Testis (tissue), 3 donors: Measurements from ENCODE around the gene MLXIP. TPM values are rescaled to one million over a fixed set of nuclear protein-coding genes. Genes with fewer than 3 reads are reported as not detected.

Source experiments
- DNase-seq: peaks from one replicate; pipeline ENCODE4 v3.0.0-alpha.2; 2019
- H3K27ac ChIP-seq, 2 donors: fragments of 200-600 bp; sonication (generic); one replicate each; pipeline ENCODE4 v1.5.1; 2019
- H3K27me3 ChIP-seq: fragments of 200-600 bp; sonication (generic); one replicate; pipeline ENCODE4 v1.5.1; 2019
- H3K36me3 ChIP-seq: fragments of 200-600 bp; sonication (generic); one replicate; pipeline ENCODE4 v1.5.1; 2017; ENCODE audit warnings: low read depth; ENCODE audit errors: missing control alignments
- H3K4me1 ChIP-seq: fragments of 200-600 bp; sonication (generic); one replicate; pipeline ENCODE4 v1.5.1; 2019
- H3K4me3 ChIP-seq, 2 donors: fragments of 200-600 bp; sonication (generic); one replicate each; pipeline ENCODE4 v1.5.1; 2017 to 2019
- H3K9me3 ChIP-seq: fragments of 200-600 bp; sonication (generic); one replicate; pipeline ENCODE4 v1.5.1; 2017
- CTCF ChIP-seq, 3 experiments: fragments of 450-650 bp in 2 of 3; fragments of 200-600 bp in 1 of 3; sonication (generic) in 1 of 3; IDR thresholded peaks; one replicate each; pipeline ENCODE4 v1.5.1; 2016 to 2019; ENCODE audit warnings: antibody characterized with exemption in 3 of 3, mild to moderate bottlenecking in 2 of 3, moderate library complexity in 1 of 3
- POLR2A ChIP-seq: fragments of 450-650 bp; IDR thresholded peaks from one replicate; pipeline ENCODE4 v1.6.1; 2017; ENCODE audit warnings: antibody characterized with exemption, mild to moderate bottlenecking, moderate library complexity
- WGBS, 2 donors: methylation state at CpG; one replicate each; pipeline ENCODE4 v1.1.5; 2018; 5-methylcytosine and 5-hydroxymethylcytosine counted together
- intact Hi-C: fragments of 100-400 bp; cut with DNase I; formaldehyde crosslinking; loops from one replicate; pipeline ENCODE4 v1.15.1; 2023; ENCODE audit warnings: low total_unique reads
- polyA plus RNA-seq: library from polyadenylated mRNA; stranded (reverse); fragments of 350-450 nt; fragmentation: Illumina TruSeq; extraction: RNeasy Lipid Tissue Mini Kit (QIAGEN cat#74804); gene quantifications from one replicate; pipeline ENCODE4 v1.2.3, GENCODE V29; 2014; ENCODE audit warnings: low read depth, low replicate concordance; ENCODE audit not compliant: insufficient read depth
- total RNA-seq, 2 donors: library from RNA; depleted of rRNA; stranded (reverse); fragments of >200 nt; gene quantifications; one replicate each; pipeline ENCODE4 v1.2.3, GENCODE V29; 2016

The MLXIP gene
- total and polyA plus RNA-seq, 3 donors from 2014 or later = 39.9 to 67.9 (median 61.2) TPM

- WGBS, 2 donors = 89 to 92% methylated on average over 7 to 13 of the region's 13 CpGs
- Histone ChIP-seq H3K27me3 (no peaks in the 10 kb centered on the region), H3K36me3 (no peaks in the 10 kb centered on the region), H3K4me1 (no peaks in the 10 kb centered on the region), H3K4me3 (no peak overlapping the region), H3K9me3 (no peaks in the 10 kb centered on the region), H3K27ac (no peak overlapping the region)
- no peak for DNase-seq
- TF ChIP-seq POLR2A = no peak
- intact Hi-C loops = no loop called here
Observed at GRCh38 chr12:122129131-122129530, 50.6 kb downstream of the MLXIP start.

DNA sequence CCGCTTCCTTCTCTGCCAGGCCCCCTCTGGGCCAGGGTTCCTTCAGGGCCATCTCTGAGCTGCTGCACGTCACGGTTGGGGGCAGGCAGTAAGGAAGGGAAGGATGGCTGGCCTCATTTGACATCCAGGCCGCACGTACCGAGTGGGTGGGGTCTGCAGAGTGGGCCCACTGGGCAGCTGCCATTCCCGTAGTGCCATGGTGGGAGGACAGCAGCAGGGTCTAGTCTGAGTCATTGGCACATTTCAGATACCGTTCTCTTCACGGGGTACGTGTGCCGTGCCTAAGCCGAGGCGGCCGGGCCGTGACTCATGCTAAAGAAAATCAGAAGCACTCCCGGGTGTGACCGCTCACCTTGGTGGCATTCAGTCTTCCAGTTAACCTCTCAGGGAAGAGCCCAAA lies 51.6 kb downstream of the MLXIP start:
- no peaks in the 10 kb centered on the region for H3K27me3 ChIP-seq
- H3K9me3 ChIP-seq = no peaks in the 10 kb centered on the region
- H3K4me3 ChIP-seq = no peak overlapping the region
- no peak overlapping the region for H3K27ac ChIP-seq
- no peaks in the 10 kb centered on the region for H3K4me1 ChIP-seq
- no peaks in the 10 kb centered on the region for H3K36me3 ChIP-seq
- intact Hi-C loops = no loop called here
- 81 to 86% methylated on average over 10 to 17 of the region's 17 CpGs for WGBS, 2 donors
- no peak for DNase-seq
- TF ChIP-seq CTCF (IDR thresholded peaks at IDR 0.05) = no peak
- TF ChIP-seq POLR2A = no peak

GRCh38 chr12:122133192-122133950 lies 54.8 kb downstream of the MLXIP start:
- 73% methylated on average over 28 of the region's 28 CpGs for WGBS, 2 donors
- H3K27ac ChIP-seq = no peak overlapping the region
- H3K9me3 ChIP-seq = no peaks in the 10 kb centered on the region
- H3K4me1 ChIP-seq = no peaks in the 10 kb centered on the region
- no peak for DNase-seq
- intact Hi-C loops = no loop called here
- no peaks in the 10 kb centered on the region for H3K27me3 ChIP-seq
- H3K36me3 ChIP-seq = no peaks in the 10 kb centered on the region
- TF ChIP-seq CTCF (IDR thresholded peaks at IDR 0.05) (no peak), POLR2A (no peak)
- H3K4me3 ChIP-seq = no peak overlapping the region

GRCh38 chr12:122135437-122136031 lies 57.0 kb downstream of the MLXIP start:
- DNase-seq = no peak
- Histone ChIP-seq H3K36me3 (no peaks in the 10 kb centered on the region), H3K27me3 (no peaks in the 10 kb centered on the region), H3K4me3 (no peak overlapping the region), H3K9me3 (no peaks in the 10 kb centered on the region), H3K4me1 (no peaks in the 10 kb centered on the region), H3K27ac (no peak overlapping the region)
- intact Hi-C loops = no loop called here
- WGBS, 2 donors = 92% methylated on average over 18 of the region's 18 CpGs; no CpG with 5 or more reads in 1 of the 2 donors
- TF ChIP-seq POLR2A (no peak), CTCF (IDR thresholded peaks at IDR 0.05) (no peak)

DNA sequence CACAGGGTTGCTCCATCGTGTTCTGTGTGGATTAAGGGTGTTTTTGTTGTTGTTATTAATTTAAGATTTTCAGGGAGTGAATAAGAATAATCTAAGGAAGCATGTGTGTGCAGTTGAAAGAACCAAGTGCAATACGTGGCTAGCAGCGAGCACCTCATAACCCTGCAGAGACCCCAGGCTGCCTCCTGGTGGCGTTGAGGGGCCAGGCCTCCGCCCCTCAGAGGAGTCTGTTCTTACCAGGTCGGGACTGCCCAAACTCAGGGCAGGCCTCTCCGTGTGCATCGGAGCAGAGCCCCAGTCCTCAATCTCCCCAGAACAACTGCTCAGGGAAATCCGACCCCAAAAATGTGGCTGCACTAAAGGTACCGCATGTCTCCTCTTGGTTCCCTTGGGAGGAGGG lies 58.7 kb downstream of the MLXIP start:
- Histone ChIP-seq H3K9me3 (no peaks in the 10 kb centered on the region), H3K27ac (no peak overlapping the region), H3K36me3 (no peaks in the 10 kb centered on the region), H3K4me1 (no peaks in the 10 kb centered on the region), H3K27me3 (no peaks in the 10 kb centered on the region), H3K4me3 (no peak overlapping the region)
- WGBS, 2 donors = 67 to 77% methylated on average over 5 to 10 of the region's 10 CpGs
- TF ChIP-seq POLR2A (no peak), CTCF (IDR thresholded peaks at IDR 0.05) (no peak)
- intact Hi-C loops = no loop called here
- DNase-seq = no peak
